Mucosa of gallbladder (tissue), 1 donor: Measurements from ENCODE around the gene ATP2C2. TPM values are rescaled to one million over a fixed set of nuclear protein-coding genes. Genes with fewer than 3 reads are reported as not detected.

Experiments used
- DNase-seq: peaks from one replicate; pipeline ENCODE4 v3.0.0-alpha.2; 2020; ENCODE audit warnings: low spot score
- total RNA-seq: library from RNA; stranded (reverse); gene quantifications from one replicate; pipeline ENCODE4 v1.2.1, GENCODE V29; 2021
- donor health status: DM: no; HTN: no; CAD: no.

The ATP2C2 gene
- total RNA-seq, 1 donor from 2014 or later, result 62.8 TPM

GRCh38 chr16:84487358-84487757 lies 119.0 kb downstream of the ATP2C2 start:
- DNase-seq, result no peak

DNA sequence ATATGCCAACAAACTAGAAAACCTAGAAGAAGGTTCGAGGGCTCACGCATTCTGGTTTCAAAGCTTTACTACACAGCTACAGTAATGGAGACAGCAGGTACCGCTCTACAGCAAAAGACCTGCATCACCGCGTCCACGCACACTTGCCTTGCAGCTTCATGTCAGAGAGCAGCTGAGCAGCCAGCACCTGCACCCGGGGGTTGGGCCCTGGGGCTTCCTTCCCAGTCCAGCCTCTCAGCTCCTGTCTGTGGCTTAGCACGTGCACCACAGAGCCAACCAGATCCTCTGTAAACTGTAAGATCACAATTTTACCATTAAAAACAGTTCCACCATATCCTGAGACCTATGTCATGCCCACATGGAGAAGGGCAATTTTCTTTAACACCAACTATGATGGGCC lies 120.8 kb downstream of the ATP2C2 start:
- no peak for DNase-seq

DNA sequence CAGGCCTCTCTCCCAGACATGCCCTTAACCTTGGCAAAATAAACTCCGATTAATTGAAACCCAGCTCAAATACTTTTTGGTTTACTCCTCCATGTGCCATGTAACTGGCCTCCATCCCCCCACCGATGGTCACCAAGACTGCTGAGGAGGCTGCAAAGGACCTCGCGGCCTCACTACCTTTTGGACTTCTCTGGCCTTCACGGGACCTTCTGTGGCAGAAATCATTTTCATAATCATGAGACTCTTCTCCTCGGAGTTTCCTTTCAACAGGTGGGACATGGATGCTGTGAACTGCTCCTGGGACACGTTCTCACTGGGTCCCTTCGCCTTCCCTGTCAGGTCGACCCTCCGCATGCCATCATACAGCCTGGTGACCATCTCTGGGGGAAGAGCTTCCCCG lies 127.2 kb downstream of the ATP2C2 start:
- DNase-seq, result no peak

DNA sequence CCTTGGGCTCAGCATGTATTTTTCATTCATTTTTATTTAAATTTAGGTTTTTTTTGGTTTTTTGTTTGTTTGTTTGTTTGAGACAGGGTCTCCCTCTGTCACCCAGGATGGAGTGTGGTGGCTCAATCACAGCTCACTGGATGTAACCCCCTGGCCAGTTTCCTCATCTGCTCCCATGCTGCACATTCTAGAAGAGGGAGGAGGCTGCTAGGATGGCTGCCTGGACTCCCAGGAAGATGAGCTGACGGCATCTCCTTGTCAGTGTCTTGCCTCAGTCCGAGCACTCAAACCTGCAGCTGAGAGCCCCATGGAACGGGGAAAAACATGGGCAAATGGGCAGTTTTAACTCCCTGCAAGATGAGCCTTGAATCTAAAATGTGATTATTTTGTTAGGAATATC lies 128.7 kb downstream of the ATP2C2 start:
- no peak for DNase-seq

- DNase-seq, result no peak
These were observed 129.3 kb downstream of the ATP2C2 start for GRCh38 chr16:84497418-84498222.

- no peak for DNase-seq
These were observed 129.9 kb downstream of the ATP2C2 start for GRCh38 chr16:84498223-84498610.

DNA sequence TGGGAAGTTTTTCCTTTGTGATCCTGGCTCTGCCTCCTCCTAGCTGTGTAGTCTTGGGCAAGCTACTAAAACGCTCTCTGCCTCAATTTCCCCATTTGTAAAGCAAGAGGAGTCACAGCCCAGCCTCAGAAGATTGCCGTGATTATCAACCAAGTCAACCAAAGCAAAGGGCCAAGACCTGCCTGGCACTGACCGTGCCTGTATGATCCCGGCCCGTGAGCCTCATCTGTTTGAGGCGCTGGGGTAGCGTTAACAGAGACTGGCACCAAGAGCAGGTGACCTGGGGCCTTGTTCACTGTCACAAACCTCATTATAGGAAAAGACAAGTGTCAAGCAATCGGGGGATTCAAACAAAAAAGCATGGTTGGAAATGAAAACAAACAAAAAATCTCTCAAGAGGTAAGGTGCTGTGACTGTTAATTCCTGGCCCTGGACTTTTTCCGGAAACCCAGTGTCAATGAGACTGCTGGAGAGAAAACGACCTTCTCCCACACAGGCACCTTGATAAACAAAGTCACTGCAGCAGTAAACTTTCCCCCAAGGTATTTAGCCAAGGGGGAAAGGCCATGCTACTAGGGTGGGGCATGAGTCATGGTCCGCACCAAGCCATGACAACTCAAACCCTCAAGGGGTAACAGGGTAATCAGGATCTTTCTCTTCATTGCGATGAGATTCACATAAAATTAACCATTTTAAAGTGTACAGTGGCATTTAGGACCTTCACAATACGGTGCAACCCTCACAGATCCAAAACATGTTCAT lies 130.7 kb downstream of the ATP2C2 start:
- DNase-seq, result no peak

DNA sequence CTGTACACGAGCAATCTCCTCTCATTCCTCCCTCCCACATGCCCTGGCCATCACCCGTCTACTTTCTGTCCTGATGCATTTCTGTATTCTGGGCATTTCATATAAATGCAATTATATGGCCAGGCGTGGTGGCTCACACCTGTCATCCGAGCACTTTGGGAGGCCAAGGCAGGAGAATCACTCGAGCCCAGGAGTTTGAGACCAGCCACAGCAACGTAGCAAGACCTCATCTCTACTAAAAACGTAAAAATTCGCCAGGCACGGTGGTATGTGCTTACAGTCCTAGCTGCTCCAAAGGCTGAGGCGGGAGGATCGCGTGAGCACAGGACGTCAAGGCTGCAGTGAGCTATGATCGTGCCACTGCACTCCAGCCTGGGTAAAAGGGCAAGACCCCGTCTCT lies 131.3 kb downstream of the ATP2C2 start:
- no peak for DNase-seq

- DNase-seq, result no peak
These were observed 132.2 kb downstream of the ATP2C2 start for GRCh38 chr16:84500531-84500930.

DNA sequence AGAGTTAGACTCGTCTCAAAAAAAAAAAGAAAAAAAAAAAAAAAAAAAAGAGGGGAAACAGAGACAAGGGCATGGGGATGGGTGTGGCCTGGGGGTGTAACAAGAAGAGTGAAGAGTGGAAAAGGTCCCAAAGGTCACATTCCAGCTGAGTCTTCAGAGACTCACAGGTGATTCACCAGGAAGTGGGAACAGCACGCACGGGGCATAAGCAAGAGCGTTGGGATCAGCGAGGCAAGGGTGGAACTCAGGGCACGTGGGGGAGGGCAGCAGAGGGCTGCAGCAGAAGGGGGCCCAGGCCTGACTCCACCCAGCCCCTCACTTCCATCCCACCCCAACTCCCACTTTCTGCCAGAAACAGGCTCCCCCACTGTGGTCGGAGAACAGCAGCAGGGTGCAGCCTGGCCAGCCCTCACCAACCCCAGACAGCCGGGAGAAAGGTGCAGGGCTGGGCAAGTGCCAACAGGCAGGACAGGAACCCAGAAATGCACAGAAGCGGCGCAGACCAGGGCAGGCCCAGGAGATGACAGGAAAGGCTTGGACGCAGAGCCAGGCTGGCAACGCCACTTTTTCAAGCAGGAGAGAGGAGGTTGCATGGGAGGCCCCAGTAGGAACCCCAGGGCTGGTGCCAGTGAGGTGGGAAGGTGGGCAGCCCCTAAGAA lies 132.9 kb downstream of the ATP2C2 start:
- no peak for DNase-seq

DNA sequence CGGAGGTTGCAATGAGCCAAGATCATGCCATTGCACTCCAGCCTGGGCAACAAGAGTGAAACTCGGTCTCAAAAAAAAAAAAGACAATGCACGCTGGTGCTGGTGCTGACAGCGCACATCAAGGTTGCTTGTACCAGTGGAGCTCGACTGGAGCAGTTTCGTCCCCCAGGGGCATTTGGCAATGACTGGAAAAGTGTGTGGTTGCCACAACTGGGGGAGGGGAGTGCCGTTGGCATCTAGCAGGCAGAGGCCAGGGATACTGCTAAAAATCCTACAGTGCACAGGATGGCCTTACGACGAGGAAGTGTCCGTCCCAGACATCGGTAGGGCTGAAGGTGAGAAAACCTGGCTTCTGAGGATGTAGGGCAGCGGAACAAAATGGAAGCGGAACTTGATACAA lies 133.7 kb downstream of the ATP2C2 start:
- no peak for DNase-seq

DNA sequence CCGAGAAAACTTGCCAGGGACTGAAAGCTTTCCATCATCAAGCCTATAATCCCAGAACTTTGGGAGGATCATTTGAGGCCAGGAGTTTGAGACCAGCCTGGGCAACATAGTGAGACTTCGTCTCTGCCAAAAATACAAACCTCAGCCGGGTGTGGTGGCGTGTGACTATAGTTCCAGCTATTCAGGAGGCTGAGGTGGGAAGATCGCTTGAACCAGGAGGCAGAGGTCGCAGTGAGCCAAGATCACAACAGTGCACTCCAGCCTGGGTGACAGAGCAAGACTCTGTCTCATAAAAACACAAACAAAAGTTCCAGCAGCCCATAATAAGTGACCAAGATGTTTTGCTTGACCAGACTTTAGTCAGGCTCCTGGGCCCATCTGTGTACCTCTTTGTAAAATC lies 134.2 kb downstream of the ATP2C2 start:
- DNase-seq, result no peak

DNA sequence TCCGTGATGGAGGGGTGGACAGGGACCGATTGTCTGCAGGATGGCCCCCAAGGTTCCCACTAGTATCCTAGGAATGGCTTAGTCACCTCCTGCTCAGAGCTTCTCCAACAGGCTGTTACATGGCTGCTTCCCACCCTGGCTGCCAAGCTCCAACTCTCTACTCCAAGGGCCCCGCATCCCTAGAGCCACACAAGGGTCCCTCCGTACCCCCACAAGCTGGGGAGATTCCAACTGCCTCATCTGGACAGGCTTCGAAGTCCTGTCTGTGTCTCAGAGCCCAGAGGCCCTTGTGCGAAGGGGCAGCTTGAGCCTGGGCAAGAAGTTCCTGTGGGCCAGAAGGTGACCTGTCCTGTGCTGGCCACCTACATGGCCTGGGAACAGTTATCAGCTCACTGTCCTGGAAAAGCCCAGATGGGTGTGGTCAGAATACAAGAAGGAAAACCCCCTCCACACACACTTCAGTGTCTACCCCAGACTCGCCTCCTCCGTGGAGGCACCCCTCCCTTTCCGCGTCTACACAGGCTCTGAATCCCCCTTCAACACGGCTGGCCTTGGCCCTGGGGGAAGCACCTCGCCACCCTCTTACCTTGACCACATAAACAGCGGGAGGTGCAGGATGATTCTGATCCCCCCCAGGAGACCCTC lies 135.5 kb downstream of the ATP2C2 start:
- DNase-seq, result no peak

- peak; percentile 99 for DNase-seq
These were observed 136.3 kb downstream of the ATP2C2 start, which contains the start of gene MEAK7 for GRCh38 chr16:84504420-84505248. MEAK7 (minus strand) TSS chr16:84504659; CDS start chr16:84498086, 6,573 bp downstream.

DNA sequence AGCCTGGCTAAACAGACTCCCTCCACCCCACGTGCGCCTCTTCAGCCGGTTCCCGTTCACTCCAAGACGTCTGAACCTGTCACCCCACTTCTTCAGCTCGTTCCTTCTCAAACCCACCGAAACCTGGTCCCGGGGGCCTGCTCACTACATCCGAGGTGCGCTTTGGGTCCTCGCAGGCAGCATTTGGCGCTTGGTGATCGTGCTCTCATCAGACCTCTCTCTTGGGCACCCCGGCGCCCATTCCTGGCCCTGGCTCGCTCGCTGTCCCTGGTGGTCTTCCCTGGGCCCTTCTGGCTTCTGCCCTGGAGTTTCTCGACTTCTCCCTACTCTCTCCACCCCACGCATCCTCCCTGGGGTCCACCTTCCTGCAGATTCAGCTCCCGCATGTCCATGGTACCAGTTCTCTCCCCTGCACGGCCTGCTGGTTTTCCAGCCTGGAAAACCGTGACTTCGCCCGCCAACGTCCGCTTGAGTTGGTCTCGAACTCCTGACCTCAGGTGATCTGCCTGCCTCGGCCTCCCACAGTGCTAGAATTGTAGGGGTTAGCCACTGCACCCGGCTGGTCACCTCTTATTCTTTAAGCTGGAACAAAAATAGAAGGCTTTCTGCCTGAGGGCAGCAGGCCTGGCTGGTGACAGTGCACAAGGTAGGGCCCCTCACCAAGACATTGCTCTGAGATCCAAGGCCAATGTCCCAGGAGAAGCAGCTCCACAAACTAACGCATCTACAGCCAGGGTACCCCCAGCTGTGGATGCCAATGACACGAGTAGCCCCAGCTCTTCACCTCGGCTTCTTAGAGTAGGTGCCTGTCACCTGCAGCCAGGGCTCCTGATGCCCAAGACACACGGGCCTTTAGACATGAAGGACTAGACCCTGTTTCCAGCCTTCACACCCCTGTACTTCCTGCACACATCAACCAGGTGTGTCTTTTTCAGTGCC lies 137.2 kb downstream of the ATP2C2 start:
- DNase-seq, result no peak

DNA sequence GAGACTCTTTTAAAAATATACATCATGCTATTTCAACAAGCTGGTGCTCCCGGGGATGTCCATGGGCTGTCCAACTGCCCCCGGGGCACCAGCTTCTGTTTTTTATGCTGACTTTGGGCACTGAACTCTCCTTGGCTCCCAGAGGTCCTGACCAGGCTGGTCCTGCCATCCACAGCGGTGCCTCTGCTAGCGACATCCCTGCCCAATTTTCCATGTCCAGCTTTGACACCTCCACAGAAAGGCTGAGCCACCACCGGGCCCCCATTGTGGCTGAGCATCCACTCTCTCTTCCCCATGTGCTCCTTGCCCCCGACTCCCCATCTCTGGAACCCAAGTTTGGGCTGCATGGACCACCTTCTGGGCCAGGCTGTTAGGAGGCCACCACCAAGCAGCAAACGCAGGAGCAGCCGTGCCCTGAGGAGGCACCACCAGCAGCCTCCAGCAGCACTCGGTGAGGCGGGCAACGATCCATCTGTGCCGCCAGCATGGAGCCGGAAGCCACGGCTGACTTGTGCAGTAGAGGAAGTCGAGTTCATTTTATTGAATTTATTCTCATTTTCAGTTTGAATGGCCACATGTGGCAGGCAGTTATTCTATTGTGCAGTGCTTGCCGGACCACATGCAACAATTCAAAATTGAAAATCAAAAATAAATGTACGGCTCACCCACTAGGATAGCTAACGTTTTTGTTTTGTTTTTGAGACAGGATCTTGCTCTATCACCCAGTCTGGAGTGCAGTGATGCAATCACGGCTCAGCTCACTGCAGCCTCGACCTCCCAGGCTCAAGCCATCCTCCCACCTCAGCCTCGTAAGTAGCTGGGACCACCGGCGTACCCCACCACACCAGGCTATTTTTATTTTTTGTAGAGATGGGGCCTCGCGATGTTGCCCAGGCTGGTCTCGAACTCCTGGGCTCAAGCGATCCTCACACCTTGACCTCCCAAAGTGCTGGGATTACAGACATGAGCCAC lies 139.0 kb downstream of the ATP2C2 start:
- no peak for DNase-seq

DNA sequence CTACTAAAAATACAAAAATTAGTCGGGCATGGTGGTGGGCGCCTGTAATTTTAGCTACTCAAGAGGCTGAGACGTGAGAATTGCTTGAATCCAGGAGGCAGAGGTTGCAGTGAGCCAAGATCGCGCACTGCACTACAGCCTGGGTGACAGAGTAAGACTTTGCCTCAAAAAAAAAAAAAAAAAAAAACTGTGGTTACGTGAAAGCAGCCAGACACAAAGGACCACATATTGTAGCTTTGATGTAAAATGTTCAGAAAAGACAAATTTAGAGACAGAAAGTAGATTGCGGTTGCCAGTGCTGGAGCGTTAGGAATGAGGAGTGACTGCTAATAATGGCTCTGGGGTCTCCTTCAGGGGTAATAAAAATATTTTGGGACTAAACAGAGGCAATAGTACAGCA lies 140.2 kb downstream of the ATP2C2 start:
- DNase-seq, result no peak

DNA sequence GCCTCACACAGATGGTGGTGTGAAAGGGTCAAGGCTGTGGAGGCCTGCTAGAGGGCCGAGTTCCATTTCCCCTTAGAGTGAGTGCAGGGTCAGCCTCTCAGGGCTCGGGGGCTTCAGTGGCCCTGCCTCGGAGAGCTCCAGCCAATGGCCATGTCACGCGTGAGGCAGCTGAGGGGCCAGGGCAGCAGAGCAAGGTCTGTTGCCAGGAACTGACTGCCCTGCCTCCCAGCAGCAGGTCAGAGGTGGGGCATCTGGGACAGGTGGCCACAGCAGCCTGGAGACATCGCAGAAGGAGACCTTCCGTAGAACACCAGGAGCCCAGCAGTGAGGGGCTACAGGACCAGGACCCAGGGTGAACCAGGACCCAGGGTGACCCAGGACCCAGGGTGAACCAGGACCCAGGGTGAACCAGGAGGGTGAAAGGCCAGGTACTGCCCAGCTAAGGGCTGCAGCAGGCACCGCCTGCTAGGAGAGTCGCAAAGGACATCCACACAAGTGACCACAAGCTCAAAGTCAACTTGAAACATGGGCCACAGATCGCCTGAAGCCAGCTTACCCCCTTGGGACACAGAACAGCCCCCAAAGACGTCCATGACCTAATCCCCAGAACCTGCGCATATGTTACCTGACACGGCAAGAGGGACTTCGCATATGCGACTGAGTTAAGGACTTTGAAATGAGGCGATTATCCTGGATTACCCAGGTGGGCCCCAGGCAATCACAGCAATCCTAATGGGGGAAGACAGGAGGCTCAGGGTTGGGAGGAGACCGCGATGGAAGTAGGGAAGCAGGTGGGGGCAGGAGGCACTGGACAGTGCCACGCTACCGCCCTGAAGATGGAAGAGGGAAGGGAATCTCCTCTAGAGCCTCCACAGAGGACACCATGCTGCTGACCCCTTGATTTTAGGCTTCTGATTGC lies 141.0 kb downstream of the ATP2C2 start:
- DNase-seq, result no peak
